ENCODE measurements around the gene ZNF132. TPM values are rescaled to one million over a fixed set of nuclear protein-coding genes. Genes with fewer than 3 reads are reported as not detected.

The ZNF132 gene
- total RNA-seq, 1 donor from 2014 or later: 0.28 TPM

- H3K9me3 Mint-ChIP-seq: peaks cover 20% of the 10 kb centered on the region
- H3K4me3 Mint-ChIP-seq: no peak overlapping the region
- H3K27me3 Mint-ChIP-seq (ENCODE audit: low read depth): no peaks in the 10 kb centered on the region
- H3K4me1 Mint-ChIP-seq: no peaks in the 10 kb centered on the region
- peak overlapping the region; percentile 27 for H3K27ac Mint-ChIP-seq (ENCODE audit: unreplicated experiment)
- no peak for TF ChIP-seq CTCF (conservative IDR thresholded peaks at IDR 0.05)
- DNase-seq (ENCODE audit: low read depth, low spot score): no peak
- peaks cover 45% of the 10 kb centered on the region for H3K36me3 Mint-ChIP-seq (ENCODE audit: low read depth)
These were observed 10.2 kb downstream of the ZNF132 start for GRCh38 chr19:58429745-58430144.

- no peak overlapping the region for H3K4me3 Mint-ChIP-seq
- no peaks in the 10 kb centered on the region for H3K27me3 Mint-ChIP-seq (ENCODE audit: low read depth)
- H3K36me3 Mint-ChIP-seq (ENCODE audit: low read depth): peaks cover 41% of the 10 kb centered on the region
These were observed 11.3 kb downstream of the ZNF132 start for GRCh38 chr19:58428617-58429016.

GRCh38 chr19:58417071-58417470 lies 22.9 kb downstream of the ZNF132 start:
- Mint-ChIP-seq H3K36me3 (ENCODE audit: low read depth) (peaks cover 42% of the 10 kb centered on the region), H3K9me3 (no peaks in the 10 kb centered on the region), H3K27me3 (ENCODE audit: low read depth) (no peaks in the 10 kb centered on the region), H3K27ac (ENCODE audit: unreplicated experiment) (no peak overlapping the region), H3K4me3 (no peak overlapping the region), H3K4me1 (peaks cover 4% of the 10 kb centered on the region)
- TF ChIP-seq CTCF (conservative IDR thresholded peaks at IDR 0.05): no peak
- no peak for DNase-seq (ENCODE audit: low read depth, low spot score)

More at GRCh38 chr19:58428617-58429016, 11.3 kb downstream of the ZNF132 start:
- no peak for DNase-seq (ENCODE audit: low read depth, low spot score)
- Mint-ChIP-seq H3K4me1 (no peaks in the 10 kb centered on the region), H3K27ac (ENCODE audit: unreplicated experiment) (no peak overlapping the region), H3K9me3 (peaks cover 18% of the 10 kb centered on the region)
- TF ChIP-seq CTCF (conservative IDR thresholded peaks at IDR 0.05): no peak

- no peaks in the 10 kb centered on the region for H3K27me3 Mint-ChIP-seq (ENCODE audit: low read depth)
- no peak overlapping the region for H3K4me3 Mint-ChIP-seq
- H3K36me3 Mint-ChIP-seq (ENCODE audit: low read depth): peaks cover 40% of the 10 kb centered on the region
- H3K4me1 Mint-ChIP-seq: peaks cover 4% of the 10 kb centered on the region
- no peak for DNase-seq (ENCODE audit: low read depth, low spot score)
- no peak overlapping the region for H3K27ac Mint-ChIP-seq (ENCODE audit: unreplicated experiment)
- TF ChIP-seq CTCF (conservative IDR thresholded peaks at IDR 0.05): no peak
- no peaks in the 10 kb centered on the region for H3K9me3 Mint-ChIP-seq
These were observed 23.3 kb downstream of the ZNF132 start for GRCh38 chr19:58416604-58417003.

- Mint-ChIP-seq H3K4me3 (peak overlapping the region; percentile 100), H3K36me3 (ENCODE audit: low read depth) (peaks cover 21% of the 10 kb centered on the region), H3K4me1 (peaks cover 39% of the 10 kb centered on the region), H3K27me3 (ENCODE audit: low read depth) (peaks cover 12% of the 10 kb centered on the region), H3K9me3 (no peaks in the 10 kb centered on the region), H3K27ac (ENCODE audit: unreplicated experiment) (peak overlapping the region; percentile 83)
- no peak for DNase-seq (ENCODE audit: low read depth, low spot score)
- no peak for TF ChIP-seq CTCF (conservative IDR thresholded peaks at IDR 0.05)
These were observed 30.8 kb downstream of the ZNF132 start for GRCh38 chr19:58409010-58409790.
